Renal cortical epithelial cell (primary cell): ENCODE measurements around the gene CD177. TPM values are rescaled to one million over a fixed set of nuclear protein-coding genes. Genes with fewer than 3 reads are reported as not detected.
"Not testable (repeated sequence)": the region's sequence is repeated elsewhere in the genome, so short reads cannot be mapped to it uniquely, and the experiment has no call there.

Experiments used
- DNase-seq: peaks from one replicate; pipeline ENCODE4 v3.0.0-alpha.2; 2011; ENCODE audit warnings: low read depth
- total RNA-seq: library from RNA; depleted of rRNA; stranded (reverse); fragments of >200 nt; gene quantifications from 2 replicates; pipeline ENCODE4 v1.2.3, GENCODE V29; 2014

CD177 gene
- total RNA-seq, 1 donor from 2014 or later = 2.5 TPM

DNA sequence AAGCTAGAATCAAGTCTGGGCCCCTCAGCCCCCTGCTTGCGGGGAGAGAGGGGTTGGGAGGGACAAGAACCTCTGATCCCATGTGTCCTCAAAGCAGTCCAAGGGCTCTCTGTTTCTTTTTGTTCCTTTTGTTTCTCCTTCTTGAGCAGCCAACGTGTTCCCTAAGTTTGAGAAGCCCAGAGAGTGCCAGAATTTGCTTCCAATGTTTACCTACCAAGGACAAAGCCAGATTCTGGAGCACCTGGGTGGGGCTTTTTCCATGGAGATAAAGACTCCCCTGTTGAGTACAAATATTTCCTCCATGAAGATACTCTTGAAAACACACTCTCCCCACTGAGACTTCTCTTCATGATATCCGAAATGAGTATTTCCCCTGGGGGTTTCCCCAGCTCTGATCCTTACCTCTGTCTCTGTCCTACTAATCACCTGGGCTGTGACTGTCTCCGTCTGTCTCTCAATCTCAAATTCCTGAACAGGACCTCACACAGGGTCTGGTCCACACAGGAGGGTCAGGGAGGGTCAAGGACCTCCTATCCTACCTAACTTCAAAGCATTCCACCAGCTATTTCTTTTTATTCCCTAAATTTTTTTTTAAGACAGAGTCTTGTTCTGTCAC is 27.4 kb downstream of the CD177 start:
- no peak for DNase-seq

GRCh38 chr19:43382586-43383216 is 29.2 kb downstream of the CD177 start:
- DNase-seq = not testable (repeated sequence)

DNA sequence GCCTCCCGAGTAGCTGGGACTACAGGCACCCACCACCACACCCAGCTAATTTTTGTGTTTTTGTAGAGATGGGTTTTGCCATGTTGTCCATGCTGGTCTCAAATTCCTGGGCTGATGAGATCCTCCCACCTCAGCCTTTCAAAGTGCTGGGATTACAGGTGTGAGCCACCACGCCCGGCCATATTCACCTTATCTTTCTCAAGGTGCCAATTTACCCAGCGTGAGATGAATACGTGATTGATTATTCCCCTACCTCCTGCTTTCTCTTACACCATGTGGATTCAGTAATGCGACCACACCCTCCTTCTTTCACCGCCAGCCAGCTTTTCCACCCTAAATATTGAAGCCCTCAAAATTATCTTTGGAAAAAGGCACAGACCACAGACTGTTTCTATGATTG is 29.8 kb downstream of the CD177 start:
- not testable (repeated sequence) for DNase-seq

GRCh38 chr19:43383759-43384158 is 30.3 kb downstream of the CD177 start:
- DNase-seq = not testable (repeated sequence)

GRCh38 chr19:43390903-43391551 is 37.5 kb downstream of the CD177 start:
- peak; percentile 34 for DNase-seq

GRCh38 chr19:43391552-43391935 is 38.1 kb downstream of the CD177 start:
- DNase-seq = not testable (repeated sequence)

- not testable (repeated sequence) for DNase-seq
Measured at GRCh38 chr19:43393501-43393900, 40.0 kb downstream of the CD177 start.

DNA sequence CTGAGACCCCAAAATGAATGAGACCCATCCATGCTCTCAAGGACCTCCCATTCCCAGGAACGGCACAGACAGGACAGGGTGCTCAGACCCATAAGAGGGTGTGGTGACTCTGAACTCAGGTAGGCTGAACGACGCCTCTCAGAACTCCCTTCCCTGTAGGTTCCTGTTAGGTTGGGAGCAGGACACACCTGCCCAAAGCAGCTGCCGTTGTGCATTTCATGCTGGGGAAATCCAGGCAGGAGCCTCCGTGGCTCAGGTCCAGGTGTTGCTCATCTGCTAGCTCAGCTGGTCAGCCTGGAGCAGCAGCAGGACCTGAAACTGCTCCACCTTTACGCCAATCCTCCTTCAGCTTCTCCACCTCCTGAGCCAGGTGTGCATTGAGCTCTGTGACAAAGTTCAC is 42.1 kb downstream of the CD177 start:
- no peak for DNase-seq

DNA sequence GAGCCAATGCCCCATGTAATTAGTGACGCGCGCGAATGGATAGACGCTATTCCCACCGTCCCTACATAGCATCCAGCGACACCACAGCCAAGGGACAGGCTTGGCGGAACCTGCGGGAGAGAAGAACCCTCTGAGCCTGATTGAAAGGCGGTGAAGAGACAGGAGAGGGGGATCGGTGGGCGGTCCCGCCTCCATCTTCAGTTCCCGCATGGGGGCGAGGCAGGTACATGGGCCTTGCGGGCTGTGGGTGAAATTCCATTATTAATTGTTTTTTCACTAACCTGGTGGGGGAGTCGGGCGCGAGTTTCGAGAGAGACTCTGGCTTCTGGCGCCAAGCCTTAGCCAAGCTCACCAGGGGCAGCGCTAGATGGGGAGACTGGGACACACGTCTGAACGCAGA is 52.8 kb downstream of the CD177 start:
- no peak for DNase-seq

DNA sequence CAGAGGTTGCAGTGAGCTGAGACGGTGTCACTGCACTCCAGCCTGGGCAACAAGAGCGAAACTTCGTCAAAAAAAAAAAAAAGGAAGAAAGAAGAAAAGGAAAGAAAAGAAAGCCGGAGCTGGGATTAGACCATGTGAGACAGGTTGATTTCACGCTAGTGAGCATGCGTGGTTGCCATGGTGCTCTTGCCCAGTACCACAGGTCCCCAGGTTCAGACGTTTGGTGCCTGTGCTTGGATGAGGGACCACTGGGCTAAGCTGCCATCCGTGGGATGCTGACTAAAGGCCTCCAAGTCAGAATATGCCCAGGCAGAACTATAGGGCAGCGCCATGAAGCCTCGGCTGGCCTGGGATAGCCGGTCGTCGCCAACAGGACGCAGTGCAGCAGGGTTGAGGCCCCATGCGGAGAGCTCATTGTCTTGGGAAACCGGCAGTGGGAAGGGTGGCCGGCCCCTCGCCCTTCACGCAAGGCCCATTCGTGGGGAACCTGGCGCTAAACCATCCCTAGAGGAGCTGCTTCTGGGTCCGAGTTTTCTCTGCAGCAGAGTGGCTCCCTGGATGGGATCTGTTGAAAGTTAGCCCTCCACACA is 54.0 kb downstream of the CD177 start:
- no peak for DNase-seq

DNA sequence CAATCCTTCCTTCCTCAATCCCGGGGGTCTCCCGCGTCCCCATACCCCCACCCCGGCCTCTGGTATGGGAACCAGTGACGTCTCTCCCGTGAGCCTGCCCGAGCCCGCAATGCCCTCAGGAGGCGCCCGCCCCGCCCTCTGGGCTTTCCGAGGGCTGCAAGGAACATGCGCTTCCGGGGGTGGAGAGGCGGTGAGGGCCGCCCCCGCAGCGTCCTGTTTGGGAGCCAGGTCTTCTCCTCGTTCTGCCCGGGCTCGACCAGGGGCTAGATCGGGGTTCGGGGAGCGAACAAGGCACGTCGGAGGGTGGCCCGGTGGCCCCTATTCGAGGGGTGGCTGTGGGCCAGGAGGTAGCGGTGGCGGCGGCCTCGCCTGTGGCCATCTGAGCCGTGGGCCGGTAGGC is 54.6 kb downstream of the CD177 start:
- DNase-seq = no peak

DNA sequence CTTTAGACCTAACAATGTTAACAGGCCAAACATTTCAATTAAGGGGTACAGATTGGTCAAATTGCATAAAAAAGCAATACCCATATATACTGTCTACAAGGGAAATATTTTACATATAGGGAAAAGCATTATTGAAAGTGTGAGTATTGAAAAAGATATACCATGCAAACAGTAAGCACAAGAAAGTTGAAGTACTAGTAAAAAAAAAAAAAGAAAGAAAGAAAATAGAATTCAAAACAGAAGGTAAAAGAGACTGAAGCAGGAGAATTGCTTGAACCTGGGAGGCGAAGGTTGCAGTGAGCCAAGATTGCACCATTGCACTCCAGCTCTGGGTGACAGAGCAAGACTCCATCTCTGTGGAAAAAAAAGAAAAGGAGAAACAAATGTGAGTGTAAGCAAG is 55.9 kb downstream of the CD177 start:
- DNase-seq = no peak

- DNase-seq = no peak
Measured at GRCh38 chr19:43412441-43412840, 59.0 kb downstream of the CD177 start.

Other genes with a start within 250 kb of the CD177 start
- 8.4 and 16.1 TPM in 2 replicates for gene PSG5, start 167.2 kb upstream of the CD177 start, total RNA-seq
- 3.6 and 22.4 TPM in 2 replicates for gene PSG4, start 148.0 kb upstream of the CD177 start, total RNA-seq
- 1.1 and 2.1 TPM in 2 replicates for gene PSG9, start 84.2 kb upstream of the CD177 start, total RNA-seq
- gene TEX101, start 61.2 kb downstream of the CD177 start, total RNA-seq = not detected in 2 replicates
- gene LYPD3, start 111.9 kb downstream of the CD177 start, total RNA-seq = 0.20 TPM in 1 of 2 replicates, not detected in the other
- gene PHLDB3, start 151.1 kb downstream of the CD177 start, total RNA-seq = 9.6 and 12.3 TPM in 2 replicates
- gene ETHE1, start 173.5 kb downstream of the CD177 start, total RNA-seq = 144 and 213 TPM in 2 replicates
- gene ZNF575, start 179.5 kb downstream of the CD177 start, total RNA-seq = 0.25 TPM in 1 of 2 replicates, not detected in the other
- 15.6 and 16.7 TPM in 2 replicates for gene XRCC1, start 221.8 kb downstream of the CD177 start, total RNA-seq
- 0.52 and 2.2 TPM in 2 replicates for gene PINLYP, start 222.1 kb downstream of the CD177 start, total RNA-seq
- 41.7 and 64.6 TPM in 2 replicates for gene IRGQ, start 242.4 kb downstream of the CD177 start, total RNA-seq
- 10.1 and 12.3 TPM in 2 replicates for gene ZNF576, start 242.9 kb downstream of the CD177 start, total RNA-seq